H1 (cell line): ENCODE measurements around the gene PWP2. TPM values are rescaled to one million over a fixed set of nuclear protein-coding genes. Genes with fewer than 3 reads are reported as not detected.
"Not testable (repeated sequence)": the region's sequence is repeated elsewhere in the genome, so short reads cannot be mapped to it uniquely, and the experiment has no call there.

Experiments used
- CTCF ChIA-PET: fragments of 300-600 bp; sonication (Branson Sonifier 250); formaldehyde crosslinking; loops from one replicate; lab custom pipeline; 2021; ENCODE audit not compliant: partially characterized antibody; lab: Charles Lee
- POLR2A ChIA-PET: fragments of 300-600 bp; sonication (Branson Sonifier 250); formaldehyde crosslinking; loops from one replicate; lab custom pipeline; 2021; ENCODE audit warnings: inconsistent platforms; ENCODE audit not compliant: partially characterized antibody; lab: Charles Lee
- DNase-seq, 2 experiments: peaks; one replicate each; pipeline versions ENCODE4 v3.0.0 to v3.0.0-alpha.2; 2010 to 2022; ENCODE audit warnings: low spot score in 2 of 2, low read depth in 1 of 2, mixed read lengths in 1 of 2
- FAIRE-seq: peaks from 2 replicates; lab custom pipeline; 2011; peaks lifted over from hg19 to GRCh38; lab: Jason Lieb, UNC
- H2AFZ ChIP-seq: 2 replicates; pipeline ENCODE4 v1.8.1; 2012; ENCODE audit warnings: low read length, inconsistent platforms
- H2AK5ac ChIP-seq: 2 replicates; pipeline ENCODE4 v1.6.1; 2013; ENCODE audit warnings: low read depth, low read length
- H2BK120ac ChIP-seq: replicated peaks from 2 replicates; pipeline ENCODE3; 2013; ENCODE audit warnings: low read depth, low read length, inconsistent platforms
- H2BK12ac ChIP-seq: 2 replicates; pipeline ENCODE4 v1.6.1; 2013; ENCODE audit warnings: low read depth, low read length
- H2BK15ac ChIP-seq: 2 replicates; pipeline ENCODE4 v1.6.1; 2013; ENCODE audit warnings: low read length
- H2BK20ac ChIP-seq: 2 replicates; pipeline ENCODE4 v1.6.1; 2013; ENCODE audit warnings: low read length
- H2BK5ac ChIP-seq: 2 replicates; pipeline ENCODE4 v1.6.1; 2013; ENCODE audit warnings: low read depth, low read length
- H3K14ac ChIP-seq: 2 replicates; pipeline ENCODE4 v1.6.1; 2013; ENCODE audit warnings: inconsistent platforms; ENCODE audit not compliant: insufficient read length
- H3K18ac ChIP-seq: 2 replicates; pipeline ENCODE4 v1.6.1; 2013; ENCODE audit warnings: low read length; ENCODE audit errors: extremely low read depth
- H3K23ac ChIP-seq: 2 replicates; pipeline ENCODE4 v1.6.1; 2013; ENCODE audit warnings: inconsistent platforms; ENCODE audit not compliant: insufficient read length
- H3K23me2 ChIP-seq: 2 replicates; pipeline ENCODE4 v1.6.1; 2013; ENCODE audit warnings: low read depth, low read length
- H3K27ac ChIP-seq: 2 replicates; pipeline ENCODE4 v1.6.1; 2011; ENCODE audit warnings: low read depth, low read length, inconsistent platforms
- H3K27me3 ChIP-seq, 4 experiments: replicated peaks in 1 of 4; 1 replicate in 1 of 4; 2 replicates in 3 of 4; pipeline versions ENCODE4 v1.6.1 to v1.8.1; 2011 to 2013; ENCODE audit warnings: low read length in 3 of 4, mild to moderate bottlenecking in 3 of 4, inconsistent platforms in 2 of 4, mixed read lengths in 2 of 4, moderate library complexity in 1 of 4; ENCODE audit not compliant: control insufficient read depth in 3 of 4, insufficient read depth in 3 of 4; ENCODE audit errors: extremely low read depth in 1 of 4
- H3K36me3 ChIP-seq, 4 experiments: 2 replicates each; pipeline versions ENCODE4 v1.6.1 to v1.8.1; 2011 to 2013; ENCODE audit warnings: mild to moderate bottlenecking in 4 of 4, low read length in 3 of 4, moderate library complexity in 2 of 4, control low read depth in 1 of 4, inconsistent platforms in 1 of 4; ENCODE audit not compliant: insufficient read depth in 4 of 4, control insufficient read depth in 2 of 4
- H3K4ac ChIP-seq: replicated peaks from 2 replicates; pipeline ENCODE3; 2013; ENCODE audit warnings: low read length, low read depth, mixed read lengths, inconsistent platforms; ENCODE audit not compliant: insufficient read length
- H3K4me1 ChIP-seq, 4 experiments: replicated peaks in 1 of 4; 1 replicate in 1 of 4; 2 replicates in 3 of 4; pipeline versions ENCODE4 v1.6.1 to v1.8.1; 2011 to 2013; ENCODE audit warnings: low read length in 3 of 4, inconsistent platforms in 2 of 4, mixed read lengths in 1 of 4; ENCODE audit not compliant: insufficient read depth in 4 of 4, control insufficient read depth in 3 of 4
- H3K4me2 ChIP-seq, 2 experiments: 2 replicates each; pipeline versions ENCODE4 v1.6.1 to v1.8.1; 2011 to 2013; ENCODE audit warnings: low read depth in 2 of 2, low read length in 2 of 2, control low read depth in 1 of 2, inconsistent platforms in 1 of 2, mild to moderate bottlenecking in 1 of 2; ENCODE audit not compliant: insufficient read depth in 1 of 2
- H3K4me3 ChIP-seq, 4 experiments: fragments of 200-600, 300-600 bp in 1 of 4; sonication (generic), shearing (Covaris generic), sonication (Bioruptor Twin) in 1 of 4; 2 replicates each; pipeline versions ENCODE4 v1.5.1 to v1.8.1; 2011 to 2016; ENCODE audit warnings: low read length in 4 of 4, low read depth in 3 of 4, control low read depth in 2 of 4, inconsistent platforms in 2 of 4, mild to moderate bottlenecking in 2 of 4, mixed read lengths in 1 of 4, moderate library complexity in 1 of 4; ENCODE audit not compliant: insufficient read depth in 2 of 4; ENCODE audit errors: extremely low read depth in 1 of 4
- H3K56ac ChIP-seq: replicated peaks from 2 replicates; pipeline ENCODE3; 2013; ENCODE audit warnings: low read depth, mild to moderate bottlenecking, mixed read lengths, low read length, inconsistent platforms; ENCODE audit not compliant: insufficient read length
- H3K79me1 ChIP-seq: 2 replicates; pipeline ENCODE4 v1.6.1; 2013; ENCODE audit warnings: low read depth, low read length, control low read depth
- H3K79me2 ChIP-seq, 2 experiments: 2 replicates each; pipeline versions ENCODE4 v1.6.1 to v1.8.1; 2012 to 2013; ENCODE audit warnings: low read length in 2 of 2, mild to moderate bottlenecking in 2 of 2, inconsistent platforms in 1 of 2; ENCODE audit not compliant: insufficient read depth in 2 of 2, control insufficient read depth in 1 of 2
- H3K9ac ChIP-seq, 4 experiments: replicated peaks in 1 of 4; 1 replicate in 1 of 4; 2 replicates in 3 of 4; pipeline versions ENCODE4 v1.6.1 to v1.8.1; 2011 to 2013; ENCODE audit warnings: low read depth in 3 of 4, low read length in 3 of 4, control low read depth in 2 of 4, mild to moderate bottlenecking in 2 of 4, moderate library complexity in 2 of 4, inconsistent platforms in 1 of 4; ENCODE audit errors: extremely low read depth in 1 of 4
- H3K9me3 ChIP-seq, 2 experiments: 2 replicates each; pipeline versions ENCODE4 v1.6.1 to v1.8.1; 2012 to 2013; ENCODE audit warnings: mild to moderate bottlenecking in 2 of 2, moderate library complexity in 2 of 2, control low read depth in 1 of 2, inconsistent platforms in 1 of 2, low read depth in 1 of 2, low read length in 1 of 2, mixed read lengths in 1 of 2; ENCODE audit not compliant: insufficient read depth in 2 of 2
- H4K20me1 ChIP-seq, 2 experiments: replicated peaks in 1 of 2; 2 replicates each; pipeline versions ENCODE3 to v1.8.1; 2011 to 2013; ENCODE audit warnings: inconsistent platforms in 2 of 2, low read length in 2 of 2, mild to moderate bottlenecking in 1 of 2; ENCODE audit not compliant: insufficient read depth in 2 of 2, control insufficient read depth in 1 of 2
- H4K5ac ChIP-seq: 2 replicates; pipeline ENCODE4 v1.6.1; 2013; ENCODE audit warnings: low read length, low read depth, mixed read lengths, inconsistent platforms; ENCODE audit not compliant: insufficient read length
- H4K8ac ChIP-seq: 2 replicates; pipeline ENCODE4 v1.8.0; 2013; ENCODE audit warnings: mild to moderate bottlenecking, moderate library complexity, low read length, inconsistent platforms; ENCODE audit not compliant: insufficient read depth; ENCODE audit errors: extremely low read depth
- H4K91ac ChIP-seq: replicated peaks from 2 replicates; pipeline ENCODE3; 2013; ENCODE audit warnings: low read length, mixed read lengths, inconsistent platforms; ENCODE audit not compliant: insufficient read length
- WGBS, 2 experiments: shearing (Covaris generic) in 1 of 2; methylation state at CpG; one replicate each; pipeline versions ENCODE4 v1.1.6 to v1.1.7; 2013 to 2015; ENCODE audit warnings: low lambda C conversion rate in 2 of 2, mixed read lengths in 2 of 2, inconsistent platforms in 1 of 2, low coverage in 1 of 2, missing lambda C conversion rate in 1 of 2; ENCODE audit not compliant: insufficient replicate concordance in 2 of 2, insufficient coverage in 1 of 2, insufficient read length in 1 of 2; ENCODE audit errors: extremely low coverage in 1 of 2, missing lambda C conversion rate in 1 of 2; 5-methylcytosine and 5-hydroxymethylcytosine counted together
- polyA plus RNA-seq, 7 experiments: library from polyadenylated mRNA; depleted of rRNA in 3 of 7; stranded (reverse) in 5 of 7; unstranded in 2 of 7; fragments of >200 nt in 5 of 7; fragments of 200-250 nt in 2 of 7; gene quantifications; 1 replicate in 5 of 7; 2 replicates in 1 of 7; 4 replicates in 1 of 7; pipeline versions ENCODE4 v1.2.1 to v1.2.3, GENCODE V29; 2011 to 2013; ENCODE audit warnings: missing spikeins in 2 of 7, mixed read lengths in 2 of 7
- total RNA-seq: library from RNA; stranded (reverse); fragmentation: NEBNext Ultra II Directional; extraction: Animal tissue kit (Norgen Biotek cat#: 25700); gene quantifications from 2 replicates; pipeline ENCODE4 v1.2.1, GENCODE V29; 2021

Gene PWP2
- total and polyA plus RNA-seq, 2 of the 8 experiments (the other 6 are each of a cell fraction or from before 2014, with no cell fraction given): 4.4 to 6.7 TPM

DNA sequence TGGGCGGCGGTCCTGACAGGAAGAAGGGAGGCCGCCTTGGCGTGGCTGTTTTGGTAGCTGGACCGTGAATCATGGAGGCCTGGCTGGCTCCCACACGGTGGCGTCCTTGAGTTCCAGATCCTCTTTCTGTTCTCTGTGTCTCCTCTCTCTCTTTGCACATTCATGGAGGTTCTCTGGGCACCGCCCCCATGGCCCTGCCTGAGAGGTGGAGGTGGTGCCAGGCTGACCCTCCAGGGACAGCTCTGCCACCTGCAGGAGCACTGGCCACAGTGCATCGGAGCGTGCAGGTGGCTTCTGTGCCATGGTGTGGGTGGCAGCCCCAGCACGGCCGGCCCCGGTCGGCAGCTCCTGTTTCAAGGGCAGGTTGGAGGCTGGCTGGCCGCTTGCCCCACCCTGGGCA lies 30.8 kb downstream of the PWP2 start:
- H4K20me1 ChIP-seq, H3K4me1 ChIP-seq, H3K27ac ChIP-seq, H2BK20ac ChIP-seq, H2BK12ac ChIP-seq, CTCF ChIA-PET, H3K23me2 ChIP-seq, H3K9ac ChIP-seq, DNase-seq, H2BK120ac ChIP-seq, H2BK5ac ChIP-seq, H3K56ac ChIP-seq, H4K5ac ChIP-seq, H4K8ac ChIP-seq, H3K79me1 ChIP-seq, H3K4me3 ChIP-seq, H3K14ac ChIP-seq, H3K4me2 ChIP-seq, H3K23ac ChIP-seq, H2BK15ac ChIP-seq, H3K27me3 ChIP-seq, POLR2A ChIA-PET, H3K36me3 ChIP-seq, H2AK5ac ChIP-seq, H4K91ac ChIP-seq, H3K4ac ChIP-seq, H2AFZ ChIP-seq, H3K9me3 ChIP-seq, H3K18ac ChIP-seq, H3K79me2 ChIP-seq: not testable (repeated sequence)
- WGBS, 2 experiments: no CpG with 5 or more reads among the region's 15 CpGs
- FAIRE-seq: peak; percentile 89

DNA sequence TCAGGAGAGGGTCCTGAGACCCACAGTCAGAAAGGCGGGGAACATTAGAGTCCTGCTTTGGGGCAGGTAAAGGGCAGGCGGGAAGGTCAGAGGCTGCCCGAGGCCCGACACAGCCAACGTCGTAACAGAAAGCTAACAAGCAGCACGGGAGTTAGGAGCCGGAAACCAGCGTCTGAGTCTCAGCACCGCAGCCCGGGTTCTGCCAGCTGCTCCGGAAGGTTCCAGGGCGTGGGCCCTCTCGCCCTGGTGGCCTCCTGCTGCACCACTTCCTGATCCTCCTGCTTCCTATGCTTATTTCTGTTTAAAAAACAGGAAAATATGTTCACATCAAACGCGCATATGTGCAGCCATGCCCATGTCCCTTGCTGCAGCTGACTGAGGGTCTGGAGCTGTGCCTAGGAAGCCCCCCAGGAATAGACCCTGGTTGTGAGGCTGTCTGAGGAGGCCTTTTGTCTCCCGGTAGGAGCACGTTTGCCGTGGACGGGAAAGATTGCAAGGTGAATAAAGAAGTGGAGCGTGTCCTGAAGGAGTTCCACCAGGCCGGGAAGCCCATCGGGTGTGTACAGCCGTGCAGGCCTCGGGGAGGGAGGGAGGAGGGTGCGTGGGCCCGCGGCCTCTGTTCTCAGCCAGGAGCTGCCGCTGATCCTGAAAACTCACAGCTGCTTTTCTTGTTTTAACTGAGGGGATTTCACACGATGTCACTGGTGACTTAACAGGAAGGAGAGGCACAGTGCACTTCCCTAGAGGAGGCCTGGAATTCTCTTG lies 32.8 kb downstream of the PWP2 start:
- H3K27ac ChIP-seq, H2BK5ac ChIP-seq, H4K20me1 ChIP-seq, H3K27me3 ChIP-seq, H2BK15ac ChIP-seq, H3K79me2 ChIP-seq, H3K14ac ChIP-seq, H4K91ac ChIP-seq, DNase-seq, H3K36me3 ChIP-seq, H4K8ac ChIP-seq, FAIRE-seq, H3K9me3 ChIP-seq, H2BK12ac ChIP-seq, H3K4me1 ChIP-seq, H3K56ac ChIP-seq, H3K4me2 ChIP-seq, H3K4me3 ChIP-seq, H2BK120ac ChIP-seq, H3K9ac ChIP-seq, H3K18ac ChIP-seq, H3K23ac ChIP-seq, H3K79me1 ChIP-seq, H2AFZ ChIP-seq, H3K4ac ChIP-seq, H4K5ac ChIP-seq, H3K23me2 ChIP-seq, H2AK5ac ChIP-seq, CTCF ChIA-PET, H2BK20ac ChIP-seq, POLR2A ChIA-PET: not testable (repeated sequence)
- no CpG with 5 or more reads among the region's 30 CpGs for WGBS, 2 experiments
